ENCODE measurements around the gene DHX9. TPM values are rescaled to one million over a fixed set of nuclear protein-coding genes. Genes with fewer than 3 reads are reported as not detected.

Gene DHX9
- total RNA-seq, 4 donors from 2014 or later = 49.6 to 105 (median 87.5) TPM

GRCh38 chr1:182857212-182857611, 18.1 kb downstream of the DHX9 start:
- intact Hi-C loops (cut with DNase I; ENCODE audit: low total_unique reads) = no loop called here
- DNase-seq (ENCODE audit: low spot score in 2 of 2) = no peak
- no peak for TF ChIP-seq CTCF (IDR thresholded peaks at IDR 0.05)
- TF ChIP-seq POLR2A (IDR thresholded peaks at IDR 0.05) = no peak
- no peak overlapping the region for H3K4me3 ChIP-seq (ENCODE audit: low read depth, poor library complexity, severe bottlenecking)
- WGBS, 2 donors = 93 to 98% methylated on average over 3 of the region's 3 CpGs

- WGBS, 2 donors = 94 to 96% methylated on average over 4 of the region's 4 CpGs
- intact Hi-C loops (cut with DNase I; ENCODE audit: low total_unique reads) = no loop called here
Measured at GRCh38 chr1:182860658-182861057, 21.5 kb downstream of the DHX9 start.

GRCh38 chr1:182861994-182862393, 22.8 kb downstream of the DHX9 start:
- DNase-seq (ENCODE audit: low spot score in 2 of 2) = no peak
- intact Hi-C loops (cut with DNase I; ENCODE audit: low total_unique reads) = no loop called here
- TF ChIP-seq POLR2A (IDR thresholded peaks at IDR 0.05) (no peak), CTCF (IDR thresholded peaks at IDR 0.05) (no peak)
- no peak overlapping the region for H3K4me3 ChIP-seq (ENCODE audit: low read depth, poor library complexity, severe bottlenecking)
- 91 to 94% methylated on average over 2 of the region's 2 CpGs for WGBS, 2 donors

More at GRCh38 chr1:182860658-182861057, 21.5 kb downstream of the DHX9 start:
- TF ChIP-seq CTCF (IDR thresholded peaks at IDR 0.05) (no peak), POLR2A (IDR thresholded peaks at IDR 0.05) (no peak)
- no peak overlapping the region for H3K4me3 ChIP-seq (ENCODE audit: low read depth, poor library complexity, severe bottlenecking)
- no peak for DNase-seq (ENCODE audit: low spot score in 2 of 2)

GRCh38 chr1:182862827-182863226, 23.7 kb downstream of the DHX9 start:
- TF ChIP-seq POLR2A (IDR thresholded peaks at IDR 0.05) (no peak), CTCF (IDR thresholded peaks at IDR 0.05) (no peak)
- DNase-seq (ENCODE audit: low spot score in 2 of 2) = no peak
- intact Hi-C loops (cut with DNase I; ENCODE audit: low total_unique reads) = no loop called here
- WGBS, 2 donors = 70 to 81% methylated on average over 1 of the region's 1 CpG
- no peak overlapping the region for H3K4me3 ChIP-seq (ENCODE audit: low read depth, poor library complexity, severe bottlenecking)

GRCh38 chr1:182863940-182864339, 24.8 kb downstream of the DHX9 start:
- TF ChIP-seq POLR2A (IDR thresholded peaks at IDR 0.05) = no peak
- no peak for TF ChIP-seq CTCF (IDR thresholded peaks at IDR 0.05)
- DNase-seq (ENCODE audit: low spot score in 2 of 2) = no peak
- WGBS, 2 donors = 98% methylated on average over 5 of the region's 5 CpGs
- no peak overlapping the region for H3K4me3 ChIP-seq (ENCODE audit: low read depth, poor library complexity, severe bottlenecking)
- intact Hi-C loops (cut with DNase I; ENCODE audit: low total_unique reads) = no loop called here

- H3K4me3 ChIP-seq (ENCODE audit: low read depth, poor library complexity, severe bottlenecking) = no peak overlapping the region
- DNase-seq (ENCODE audit: low spot score in 2 of 2) = no peak
- intact Hi-C loops (cut with DNase I; ENCODE audit: low total_unique reads) = no loop called here
- no peak for TF ChIP-seq POLR2A (IDR thresholded peaks at IDR 0.05)
- TF ChIP-seq CTCF (IDR thresholded peaks at IDR 0.05) = no peak
Measured at GRCh38 chr1:182867861-182868260, 28.7 kb downstream of the DHX9 start.

Data from lower leg skin (tissue), 4 donors.